Adrenal gland (tissue), 12 donors: ENCODE results near the gene MYOM3. TPM values are rescaled to one million over a fixed set of nuclear protein-coding genes. Genes with fewer than 3 reads are reported as not detected.

ENCODE experiments used
- DNase-seq, 7 donors: peaks; one replicate each; pipeline ENCODE4 v3.0.0-alpha.2; 2019 to 2020
- H3K27ac ChIP-seq, 5 donors: fragments of 200-600 bp; sonication (generic) in 4 of 5; 1 replicate in 3 of 5; 2 replicates in 2 of 5; pipeline versions ENCODE4 v1.5.1 to v1.8.0; 2016 to 2020; ENCODE audit warnings: mild to moderate bottlenecking in 1 of 5
- H3K27me3 ChIP-seq: fragments of 200-600 bp; 2 replicates; pipeline ENCODE4 v1.8.0; 2021
- H3K36me3 ChIP-seq, 2 donors: fragments of 200-600 bp; replicated peaks in 1 of 2; 1 replicate in 1 of 2; 2 replicates in 1 of 2; pipeline versions ENCODE4 v1.5.1 to v1.8.0; 2018 to 2022
- H3K4me1 ChIP-seq, 2 donors: fragments of 200-600 bp; replicated peaks in 1 of 2; 1 replicate in 1 of 2; 2 replicates in 1 of 2; pipeline versions ENCODE4 v1.5.1 to v1.8.0; 2018 to 2021
- H3K4me3 ChIP-seq, 4 donors: fragments of 200-600 bp; sonication (generic) in 3 of 4; one replicate each; pipeline ENCODE4 v1.5.1; 2016 to 2018
- H3K9me3 ChIP-seq, 3 donors: fragments of 200-600 bp; sonication (generic) in 1 of 3; replicated peaks in 1 of 3; 1 replicate in 2 of 3; 2 replicates in 1 of 3; pipeline versions ENCODE4 v1.5.1 to v1.8.0; 2016 to 2021
- CTCF ChIP-seq, 6 experiments: fragments of 450-650 bp in 4 of 6; fragments of 200-600 bp in 2 of 6; sonication (generic) in 1 of 6; IDR thresholded peaks; 1 replicate in 5 of 6; 2 replicates in 1 of 6; pipeline versions ENCODE4 v1.5.1 to v1.8.0; 2016 to 2021; ENCODE audit warnings: antibody characterized with exemption in 6 of 6, mild to moderate bottlenecking in 2 of 6, moderate library complexity in 1 of 6
- POLR2A ChIP-seq, 2 donors: fragments of 450-650 bp; IDR thresholded peaks; one replicate each; pipeline ENCODE4 v1.6.1; 2017; ENCODE audit warnings: antibody characterized with exemption in 2 of 2, mild to moderate bottlenecking in 2 of 2, moderate library complexity in 1 of 2
- WGBS, 4 donors: extraction: QIAGEN DNeasy Blood & Tissue Kit in 2 of 4; methylation state at CpG; one replicate each; pipeline versions ENCODE4 v1.1.5 to v1.1.7; 2013 to 2017; 5-methylcytosine and 5-hydroxymethylcytosine counted together
- intact Hi-C, 2 donors: fragments of 100-400 bp; cut with DNase I; formaldehyde crosslinking; loops; one replicate each; pipeline versions ENCODE4 v1.14.1 to v1.15.0; 2022 to 2023
- polyA plus RNA-seq, 3 donors: library from polyadenylated mRNA; stranded (reverse); fragments of 200-250 nt in 2 of 3; fragments of 350-450 nt in 1 of 3; fragmentation: Illumina TruSeq in 1 of 3; extraction: RNeasy Lipid Tissue Mini Kit (QIAGEN cat#74804) in 1 of 3; gene quantifications; one replicate each; pipeline ENCODE4 v1.2.3, GENCODE V29; 2013 to 2014
- total RNA-seq, 9 donors: library from RNA; depleted of rRNA in 4 of 9; stranded (reverse); fragments of >200 nt in 4 of 9; fragments of 120-200 nt in 1 of 9; fragmentation: NEBNext Ultra II Directional in 1 of 9; extraction: Animal tissue kit (Norgen Biotek cat#: 25700) in 1 of 9; gene quantifications; one replicate each; pipeline versions ENCODE4 v1.1.0 to v1.2.4, GENCODE V29; 2013 to 2023
- donor health status: healthy with polysubstance abuse.
- donor health status: Bipolar disorder and iron deficiency.
- donor health status: DM: yes; HTN: yes; CAD: no.
- donor health status: DM: no; HTN: no; CAD: no.
- donor health status: DM: no; HTN: no; CAD: no.
- donor health status: DM: yes; HTN: yes; CAD: no.

Gene MYOM3
- total and polyA plus RNA-seq, 12 donors = 0.09 to 7.0 (median 0.18) TPM

DNA sequence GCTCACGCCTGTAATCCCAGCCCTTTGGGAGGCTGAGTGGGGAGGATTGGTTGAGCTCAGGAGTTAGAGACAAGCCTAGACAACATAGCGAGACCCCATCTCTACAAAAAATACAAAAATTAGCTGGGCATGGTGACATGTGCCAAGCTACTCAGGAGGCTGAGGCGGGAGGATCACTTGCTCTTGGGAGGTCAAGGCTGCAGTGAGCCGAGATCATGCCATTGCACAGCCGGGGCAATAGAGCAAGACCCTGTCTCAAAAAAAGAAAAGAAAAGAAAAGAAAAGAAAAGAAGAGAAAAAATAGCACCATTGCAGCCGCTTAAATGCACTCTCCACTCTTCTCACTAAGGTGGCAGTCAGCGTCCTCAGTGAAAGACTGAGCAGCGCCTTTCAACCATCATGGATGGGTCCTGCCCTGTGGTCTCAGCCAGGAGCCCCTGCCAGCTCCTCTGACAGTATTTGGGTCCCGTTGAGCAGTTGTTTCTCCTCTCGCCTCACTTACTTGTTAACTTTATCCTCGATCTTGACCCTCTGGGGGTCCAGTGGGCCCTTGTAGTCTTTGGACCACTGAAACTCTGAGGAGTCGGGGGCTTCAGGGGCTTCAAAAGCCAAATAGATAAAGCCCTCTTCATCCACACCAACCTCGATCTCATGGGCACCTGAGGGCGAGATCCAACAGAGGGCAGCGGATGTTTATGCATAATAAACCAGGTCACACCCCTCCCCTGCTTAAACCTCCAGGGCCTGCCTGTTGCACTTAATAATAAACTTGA lies 36.9 kb downstream of the MYOM3 start:
- no peak for DNase-seq
- no peaks in the 10 kb centered on the region for H3K9me3 ChIP-seq
- no peak overlapping the region for H3K27ac ChIP-seq
- WGBS, 4 donors = 84 to 87% (median 86%) methylated on average over 15 of the region's 15 CpGs
- no peaks in the 10 kb centered on the region for H3K36me3 ChIP-seq
- no peak overlapping the region for H3K4me3 ChIP-seq
- no peaks in the 10 kb centered on the region for H3K27me3 ChIP-seq
- H3K4me1 ChIP-seq = no peaks in the 10 kb centered on the region
- intact Hi-C loops = loop anchor here in 1 of 2 donors (5.0 to 10.0 kb wide), 2 partner anchors 212 to 310 kb away; no protein-coding TSS in a partner anchor
- TF ChIP-seq POLR2A (IDR thresholded peaks at IDR 0.05) (no peak), CTCF (IDR thresholded peaks at IDR 0.05) (no peak)

DNA sequence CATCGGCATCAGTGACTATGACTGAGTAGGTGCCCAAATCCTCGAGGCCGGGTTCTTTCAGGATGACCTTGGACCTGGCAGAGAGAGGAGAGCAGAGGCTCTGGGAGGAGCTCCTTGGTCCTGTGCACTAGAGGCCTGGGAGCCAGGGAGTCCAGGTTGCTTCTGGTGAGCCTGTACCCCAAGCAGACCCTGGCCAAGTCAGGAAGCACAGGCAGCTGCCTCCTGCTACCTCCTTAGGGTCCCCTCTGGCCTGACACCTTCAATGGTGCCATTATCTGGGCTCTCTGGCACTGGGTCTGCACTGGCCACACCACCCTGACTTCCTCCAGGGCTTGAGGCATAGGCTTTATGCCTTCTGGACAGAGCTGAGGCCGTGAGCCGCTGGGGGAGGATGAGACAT lies 37.7 kb downstream of the MYOM3 start:
- Histone ChIP-seq H3K27me3 (no peaks in the 10 kb centered on the region), H3K4me3 (no peak overlapping the region), H3K4me1 (no peaks in the 10 kb centered on the region), H3K27ac (no peak overlapping the region), H3K36me3 (no peaks in the 10 kb centered on the region), H3K9me3 (no peaks in the 10 kb centered on the region)
- TF ChIP-seq POLR2A (IDR thresholded peaks at IDR 0.05) (no peak), CTCF (IDR thresholded peaks at IDR 0.05) (no peak)
- intact Hi-C loops = loop anchor here in 1 of 2 donors (5.0 to 10.0 kb wide), 2 partner anchors 213 to 311 kb away; no protein-coding TSS in a partner anchor
- 65 to 72% (median 67%) methylated on average over 5 of the region's 5 CpGs for WGBS, 4 donors
- no peak for DNase-seq

DNA sequence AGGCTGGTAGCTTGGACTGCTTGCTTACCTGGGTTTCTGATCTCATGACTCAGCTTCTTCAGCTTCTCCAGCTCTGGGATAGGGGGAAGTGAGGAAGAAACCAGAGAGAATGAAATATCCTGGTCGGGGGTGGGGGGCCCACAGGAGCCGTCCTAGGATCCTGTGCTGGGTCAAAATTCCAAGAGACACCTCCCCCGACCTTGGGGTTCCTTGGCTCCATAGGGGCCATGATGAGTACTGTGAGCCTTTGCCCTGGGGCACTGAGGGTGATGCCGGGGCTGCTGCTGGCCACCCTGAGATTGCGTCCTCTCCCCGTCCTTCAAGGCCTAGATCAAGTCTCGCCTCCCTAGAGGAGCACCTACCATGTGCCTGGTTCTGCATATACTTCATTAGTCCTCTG lies 40.0 kb downstream of the MYOM3 start:
- no peak for TF ChIP-seq CTCF (IDR thresholded peaks at IDR 0.05)
- no peak for TF ChIP-seq POLR2A (IDR thresholded peaks at IDR 0.05)
- no peaks in the 10 kb centered on the region for H3K36me3 ChIP-seq
- intact Hi-C loops = loop anchor here in 1 of 2 donors (5.0 to 10.0 kb wide), 2 partner anchors 215 to 313 kb away; no protein-coding TSS in a partner anchor

GRCh38 chr1:24070821-24071393 lies 41.0 kb downstream of the MYOM3 start:
- DNase-seq = peak; percentile 69 to 87 (median 82)
- intact Hi-C loops = loop anchor here in 1 of 2 donors (5.0 to 10.0 kb wide), 2 partner anchors 216 to 314 kb away; no protein-coding TSS in a partner anchor
- Histone ChIP-seq H3K4me3 (no peak overlapping the region), H3K27me3 (no peaks in the 10 kb centered on the region), H3K9me3 (no peaks in the 10 kb centered on the region), H3K36me3 (no peaks in the 10 kb centered on the region), H3K27ac (no peak overlapping the region), H3K4me1 (no peaks in the 10 kb centered on the region)
- TF ChIP-seq CTCF (IDR thresholded peaks at IDR 0.05) (peak; percentile 80 to 93 (median 86)), POLR2A (IDR thresholded peaks at IDR 0.05) (no peak)
- 6 to 49% (median 25%) methylated on average over 9 to 15 of the region's 15 CpGs for WGBS, 4 donors

More for the DNA sequence above, 40.0 kb downstream of the MYOM3 start:
- H3K27me3 ChIP-seq = no peaks in the 10 kb centered on the region
- H3K4me3 ChIP-seq = no peak overlapping the region
- no peak overlapping the region for H3K27ac ChIP-seq
- WGBS, 4 donors = 83 to 89% (median 85%) methylated on average over 6 to 7 of the region's 7 CpGs
- no peaks in the 10 kb centered on the region for H3K4me1 ChIP-seq
- no peaks in the 10 kb centered on the region for H3K9me3 ChIP-seq
- DNase-seq = no peak
